IgD-negative memory B cell (primary cell): Measurements from ENCODE around the gene CXCL5. TPM values are rescaled to one million over a fixed set of nuclear protein-coding genes. Genes with fewer than 3 reads are reported as not detected.

Experiments used
- H3K27ac Mint-ChIP-seq, 3 donors: one replicate each; pipeline ENCODE4 v1.8.0; 2020 to 2022; ENCODE audit warnings: mild to moderate bottlenecking in 3 of 3, mixed read lengths in 3 of 3, moderate library complexity in 1 of 3
- H3K27me3 Mint-ChIP-seq: one replicate; pipeline ENCODE4 v1.8.0; 2021; ENCODE audit warnings: mixed read lengths
- H3K36me3 Mint-ChIP-seq: one replicate; pipeline ENCODE4 v1.8.0; 2020; ENCODE audit warnings: mild to moderate bottlenecking, mixed read lengths
- H3K4me1 Mint-ChIP-seq, 3 donors: one replicate each; pipeline ENCODE4 v1.8.0; 2020 to 2022; ENCODE audit warnings: mixed read lengths in 3 of 3, mild to moderate bottlenecking in 1 of 3
- H3K4me3 Mint-ChIP-seq, 4 donors: one replicate each; pipeline ENCODE4 v1.8.0; 2020 to 2022; ENCODE audit warnings: mild to moderate bottlenecking in 4 of 4, mixed read lengths in 4 of 4, moderate library complexity in 3 of 4
- H3K9me3 Mint-ChIP-seq, 3 donors: one replicate each; pipeline ENCODE4 v1.8.0; 2020 to 2021; ENCODE audit warnings: mixed read lengths in 3 of 3, mild to moderate bottlenecking in 1 of 3
- polyA plus RNA-seq: library from polyadenylated mRNA; unstranded; fragments of 300-500 nt; fragmentation: Illumina TruSeq; gene quantifications from one replicate; pipeline ENCODE4 v1.2.3, GENCODE V29; 2021

The CXCL5 gene
- 0.38 TPM for polyA plus RNA-seq

GRCh38 chr4:73998040-73999011 lies at the start of gene CXCL5:
Gene CXCL5 (minus strand): TSS chr4:73998677. CDS start chr4:73998581, 96 bp downstream.
- H3K27ac Mint-ChIP-seq, result no peak within 1 kb of the TSS
- H3K36me3 Mint-ChIP-seq, result no peaks in the 10 kb centered on the region
- H3K27me3 Mint-ChIP-seq, result peaks cover 9% of the 10 kb centered on the region
- H3K9me3 Mint-ChIP-seq, result peaks cover 0 to 2% (median 0%) of the 10 kb centered on the region in 3 donors
- H3K4me3 Mint-ChIP-seq, result no peak within 1 kb of the TSS
- peaks cover 0 to 1% (median 0%) of the 10 kb centered on the region in 3 donors for H3K4me1 Mint-ChIP-seq

GRCh38 chr4:74047152-74047551 lies 48.7 kb upstream of the CXCL5 start:
- Mint-ChIP-seq H3K4me1 (no peaks in the 10 kb centered on the region), H3K36me3 (no peaks in the 10 kb centered on the region), H3K4me3 (no peak overlapping the region), H3K27me3 (peaks cover 2% of the 10 kb centered on the region), H3K9me3 (peaks cover 10 to 13% (median 11%) of the 10 kb centered on the region in 3 donors), H3K27ac (no peak overlapping the region)

- Mint-ChIP-seq H3K4me1 (no peaks in the 10 kb centered on the region), H3K36me3 (no peaks in the 10 kb centered on the region), H3K9me3 (peaks cover 10 to 11% (median 11%) of the 10 kb centered on the region in 3 donors), H3K27ac (peak overlapping the region in 1 of 3 donors; percentile 33), H3K4me3 (no peak overlapping the region), H3K27me3 (peaks cover 7% of the 10 kb centered on the region)
Observed at GRCh38 chr4:74045772-74046171, 47.3 kb upstream of the CXCL5 start.

- peaks cover 8% of the 10 kb centered on the region for H3K27me3 Mint-ChIP-seq
- no peak overlapping the region for H3K4me3 Mint-ChIP-seq
- H3K4me1 Mint-ChIP-seq, result no peaks in the 10 kb centered on the region
- no peaks in the 10 kb centered on the region for H3K36me3 Mint-ChIP-seq
- H3K27ac Mint-ChIP-seq, result no peak overlapping the region
- H3K9me3 Mint-ChIP-seq, result peaks cover 10 to 11% (median 11%) of the 10 kb centered on the region in 3 donors
Observed at GRCh38 chr4:74045247-74045646, 46.8 kb upstream of the CXCL5 start.

GRCh38 chr4:74044677-74045076 lies 46.2 kb upstream of the CXCL5 start:
- Mint-ChIP-seq H3K4me1 (no peaks in the 10 kb centered on the region), H3K4me3 (no peak overlapping the region), H3K36me3 (no peaks in the 10 kb centered on the region), H3K27ac (no peak overlapping the region), H3K27me3 (peaks cover 13% of the 10 kb centered on the region), H3K9me3 (peaks cover 10 to 11% (median 11%) of the 10 kb centered on the region in 3 donors)

GRCh38 chr4:74042681-74043080 lies 44.2 kb upstream of the CXCL5 start:
- peaks cover 30% of the 10 kb centered on the region for H3K27me3 Mint-ChIP-seq
- peaks cover 5 to 11% (median 7%) of the 10 kb centered on the region in 3 donors for H3K4me1 Mint-ChIP-seq
- no peak overlapping the region for H3K4me3 Mint-ChIP-seq

GRCh38 chr4:74041418-74041817 lies 42.9 kb upstream of the CXCL5 start:
- H3K4me1 Mint-ChIP-seq, result peaks cover 5 to 14% (median 7%) of the 10 kb centered on the region in 3 donors
- peaks cover 0 to 2% (median under 1%) of the 10 kb centered on the region in 3 donors for H3K9me3 Mint-ChIP-seq
- H3K27me3 Mint-ChIP-seq, result peaks cover 36% of the 10 kb centered on the region
- no peak overlapping the region for H3K4me3 Mint-ChIP-seq
- no peaks in the 10 kb centered on the region for H3K36me3 Mint-ChIP-seq
- H3K27ac Mint-ChIP-seq, result no peak overlapping the region

More at GRCh38 chr4:74042681-74043080, 44.2 kb upstream of the CXCL5 start:
- no peak overlapping the region for H3K27ac Mint-ChIP-seq
- no peaks in the 10 kb centered on the region for H3K36me3 Mint-ChIP-seq
- peaks cover 6 to 11% (median 6%) of the 10 kb centered on the region in 3 donors for H3K9me3 Mint-ChIP-seq

GRCh38 chr4:74039315-74039763 lies 40.9 kb upstream of the CXCL5 start:
- Mint-ChIP-seq H3K9me3 (no peaks in the 10 kb centered on the region), H3K27ac (no peak overlapping the region), H3K4me3 (peak overlapping the region; percentile 1 to 91 (median 78)), H3K4me1 (peaks cover 5 to 14% (median 7%) of the 10 kb centered on the region in 3 donors), H3K36me3 (no peaks in the 10 kb centered on the region), H3K27me3 (peaks cover 46% of the 10 kb centered on the region)

GRCh38 chr4:74038425-74039314 lies 40.2 kb upstream of the CXCL5 start, which contains the start of gene CXCL3:
Gene CXCL3 (minus strand): TSS chr4:74038689. CDS start chr4:74038611, 78 bp downstream.
- Mint-ChIP-seq H3K9me3 (no peaks in the 10 kb centered on the region), H3K36me3 (no peaks in the 10 kb centered on the region), H3K27me3 (peaks cover 46% of the 10 kb centered on the region), H3K4me1 (peaks cover 5 to 14% (median 7%) of the 10 kb centered on the region in 3 donors), H3K4me3 (peak within 1 kb of the TSS; percentile 33 to 93 (median 79)), H3K27ac (peak within 1 kb of the TSS in 1 of 3 donors; percentile 92)

GRCh38 chr4:74038086-74038424 lies 39.6 kb upstream of the CXCL5 start:
- Mint-ChIP-seq H3K27ac (peak overlapping the region in 1 of 3 donors; percentile 92), H3K9me3 (no peaks in the 10 kb centered on the region), H3K4me3 (peak overlapping the region; percentile 33 to 93 (median 79)), H3K27me3 (peaks cover 46% of the 10 kb centered on the region), H3K4me1 (peaks cover 5 to 14% (median 7%) of the 10 kb centered on the region in 3 donors), H3K36me3 (no peaks in the 10 kb centered on the region)

- peak overlapping the region; percentile 33 to 93 (median 79) for H3K4me3 Mint-ChIP-seq
- peak overlapping the region in 1 of 3 donors; percentile 92 for H3K27ac Mint-ChIP-seq
- no peaks in the 10 kb centered on the region for H3K9me3 Mint-ChIP-seq
- H3K4me1 Mint-ChIP-seq, result peaks cover 5 to 14% (median 7%) of the 10 kb centered on the region in 3 donors
- H3K36me3 Mint-ChIP-seq, result no peaks in the 10 kb centered on the region
- peaks cover 46% of the 10 kb centered on the region for H3K27me3 Mint-ChIP-seq
Observed at GRCh38 chr4:74037076-74037955, 38.8 kb upstream of the CXCL5 start.

- Mint-ChIP-seq H3K4me1 (peaks cover 3 to 9% (median 3%) of the 10 kb centered on the region in 3 donors), H3K27ac (no peak overlapping the region), H3K4me3 (no peak overlapping the region), H3K27me3 (peaks cover 25% of the 10 kb centered on the region), H3K9me3 (peaks cover 0 to 3% (median 0%) of the 10 kb centered on the region in 3 donors), H3K36me3 (no peaks in the 10 kb centered on the region)
Observed at GRCh38 chr4:74033739-74034138, 35.3 kb upstream of the CXCL5 start.

- Mint-ChIP-seq H3K27me3 (peaks cover 11% of the 10 kb centered on the region), H3K36me3 (no peaks in the 10 kb centered on the region), H3K4me1 (no peaks in the 10 kb centered on the region), H3K27ac (no peak overlapping the region), H3K9me3 (peaks cover 0 to 4% (median 0%) of the 10 kb centered on the region in 3 donors), H3K4me3 (no peak overlapping the region)
Observed at GRCh38 chr4:74032064-74032463, 33.6 kb upstream of the CXCL5 start.

GRCh38 chr4:74031576-74031975 lies 33.1 kb upstream of the CXCL5 start:
- H3K36me3 Mint-ChIP-seq, result no peaks in the 10 kb centered on the region
- H3K27ac Mint-ChIP-seq, result no peak overlapping the region
- peaks cover 0 to 4% (median 0%) of the 10 kb centered on the region in 3 donors for H3K9me3 Mint-ChIP-seq
- H3K27me3 Mint-ChIP-seq, result peaks cover 10% of the 10 kb centered on the region
- no peaks in the 10 kb centered on the region for H3K4me1 Mint-ChIP-seq
- H3K4me3 Mint-ChIP-seq, result no peak overlapping the region
